GM19240 (cell line): ENCODE data around the gene PCYT1B.
"Not testable (repeated sequence)": the region's sequence is repeated elsewhere in the genome, so short reads cannot be mapped to it uniquely, and the experiment has no call there.

Source experiments
- DNase-seq: peaks from one replicate; pipeline ENCODE4 v3.0.0; 2011; ENCODE audit warnings: low spot score; ENCODE audit not compliant: insufficient read length

PCYT1B gene

DNA sequence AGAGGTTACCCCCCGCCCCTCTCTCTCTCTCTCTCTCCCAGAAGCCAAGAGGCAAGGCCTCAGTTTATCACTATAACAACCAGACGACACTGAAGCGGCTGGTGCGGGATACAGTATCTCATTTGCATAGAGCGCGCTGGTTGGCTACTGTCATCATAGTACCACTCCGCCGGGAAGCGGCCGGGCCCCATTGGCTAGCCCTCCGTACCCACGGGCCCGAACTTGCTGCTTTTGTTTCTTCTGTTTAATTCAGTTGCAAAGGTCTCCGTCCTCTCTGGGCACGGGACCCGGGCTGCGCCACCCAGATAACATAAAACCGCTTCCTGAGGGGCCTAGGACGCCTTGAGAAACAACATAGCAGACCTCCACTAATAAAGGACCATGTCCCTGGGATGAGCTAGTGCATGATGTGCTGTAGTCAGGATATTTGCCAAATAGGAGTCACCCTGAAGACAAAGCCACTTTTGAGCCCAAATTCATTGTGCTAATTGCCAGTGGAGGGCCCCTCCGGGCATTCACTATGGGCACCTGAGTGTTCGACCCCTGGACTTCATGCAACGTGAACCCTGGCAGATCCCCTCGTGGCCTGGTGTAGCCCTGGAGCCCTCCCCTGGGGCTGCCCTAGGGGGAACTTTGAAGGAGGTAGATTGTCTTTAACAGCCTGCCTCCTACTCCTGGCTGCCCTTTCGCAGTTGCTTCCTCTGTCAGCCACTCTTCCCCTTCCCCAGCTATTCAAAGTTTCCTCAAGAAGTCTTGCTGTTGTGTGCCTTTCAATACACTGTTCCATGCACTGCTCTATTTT lies at the start of gene PCYT1B:
PCYT1B (minus strand) TSS at position 91 of the 802 bp plus-strand sequence. CDS start 242 bp downstream, outside the sequence.
- no peak for DNase-seq

DNA sequence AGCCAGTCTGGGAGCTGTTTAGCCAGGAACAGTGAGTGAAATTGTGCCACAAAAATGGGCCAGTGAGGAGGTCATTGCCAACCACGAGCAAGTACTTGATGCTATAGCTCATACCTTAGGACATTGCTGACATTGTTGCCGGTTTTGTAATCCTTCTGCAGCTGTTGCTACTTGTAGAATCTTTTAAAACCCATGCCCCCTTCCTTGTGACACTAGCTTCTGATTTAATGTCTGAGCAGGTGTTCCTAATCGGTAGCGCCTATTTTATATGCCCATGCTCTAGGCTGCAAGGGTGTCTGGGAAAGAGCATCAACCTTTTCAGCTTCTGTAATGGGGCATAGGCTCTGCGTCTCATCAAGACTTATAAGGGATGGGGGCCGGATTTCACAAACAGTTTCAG lies 49.1 kb upstream of the PCYT1B start:
- no peak for DNase-seq

DNA sequence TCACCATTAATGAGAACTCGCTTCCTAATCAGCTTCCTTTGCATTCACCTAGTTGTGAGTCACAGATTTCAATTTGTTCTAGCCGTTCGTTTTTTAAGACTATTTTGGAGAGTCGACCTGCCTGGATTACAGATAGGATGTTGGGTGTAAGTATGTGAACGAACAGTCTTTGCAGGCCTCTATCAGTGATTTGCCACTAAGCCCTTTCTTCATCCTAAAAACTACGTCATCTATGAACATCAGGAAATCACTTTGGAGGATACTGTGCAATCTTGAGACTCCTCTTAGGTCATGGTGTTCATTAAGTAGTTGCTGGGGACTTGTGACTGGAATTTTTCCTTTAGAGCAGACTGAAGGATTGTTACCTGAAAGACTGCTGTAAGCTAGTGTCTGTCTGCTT lies 47.7 kb upstream of the PCYT1B start:
- no peak for DNase-seq

DNA sequence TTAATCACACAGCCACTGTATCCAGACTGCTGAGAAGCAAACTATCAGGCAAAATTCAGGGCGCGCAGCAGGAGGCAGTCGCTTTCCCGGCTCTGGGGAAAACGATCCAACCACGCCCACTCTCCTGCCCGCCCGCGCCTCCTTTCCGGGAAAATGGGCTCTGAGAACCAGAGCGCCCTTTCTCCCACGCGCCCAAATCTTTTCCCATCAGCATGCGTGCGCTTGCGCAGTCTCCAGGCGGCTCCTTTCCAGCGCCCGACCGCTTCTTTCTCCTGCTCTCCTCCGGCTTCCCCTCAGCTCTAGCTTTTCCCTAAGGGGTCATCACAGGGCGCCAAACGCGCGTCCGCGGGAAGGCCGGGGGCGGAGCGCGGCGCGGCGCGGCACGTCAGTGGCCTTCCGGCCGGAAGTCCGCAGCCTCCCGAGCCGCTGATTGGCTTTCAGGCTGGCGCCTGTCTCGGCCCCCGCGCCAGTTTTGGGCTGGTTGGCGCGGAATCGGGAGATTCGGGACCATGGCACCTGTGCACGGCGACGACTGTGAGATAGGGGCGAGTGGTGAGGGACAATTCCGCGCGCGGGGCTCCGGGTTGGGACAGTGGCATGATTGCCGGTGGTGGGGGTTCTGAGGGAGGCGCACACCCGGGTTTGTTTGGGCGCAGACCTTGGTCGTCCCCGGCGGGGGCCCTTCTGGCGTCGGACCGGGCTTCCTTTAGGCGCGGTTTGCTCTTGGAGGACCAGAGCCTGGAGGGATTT lies 46.5 kb upstream of the PCYT1B start, which contains the start of gene POLA1:
POLA1 (plus strand) TSS at position 466 of the 750 bp plus-strand sequence; CDS start at position 510, 44 bp downstream.
- DNase-seq, result peak; percentile 48

DNA sequence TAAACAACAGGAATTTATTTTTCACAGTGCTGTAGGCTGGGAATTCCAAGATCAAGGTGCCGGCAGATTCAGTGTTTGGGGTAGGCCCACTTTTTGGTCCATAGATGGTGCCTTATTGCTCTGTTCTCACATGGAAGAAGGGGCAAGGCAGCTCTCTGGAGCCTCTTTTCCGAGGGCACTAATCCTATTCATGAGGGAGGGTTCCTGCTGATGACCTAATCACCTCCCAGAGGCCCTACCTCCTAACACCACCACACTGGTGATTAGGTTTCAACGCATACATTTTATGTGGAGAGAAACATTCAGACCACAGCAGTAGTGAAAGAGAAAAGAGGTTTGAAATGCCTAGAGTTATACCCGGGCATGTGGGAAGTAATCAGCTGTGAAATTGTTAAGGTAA lies 45.2 kb upstream of the PCYT1B start:
- no peak for DNase-seq

DNA sequence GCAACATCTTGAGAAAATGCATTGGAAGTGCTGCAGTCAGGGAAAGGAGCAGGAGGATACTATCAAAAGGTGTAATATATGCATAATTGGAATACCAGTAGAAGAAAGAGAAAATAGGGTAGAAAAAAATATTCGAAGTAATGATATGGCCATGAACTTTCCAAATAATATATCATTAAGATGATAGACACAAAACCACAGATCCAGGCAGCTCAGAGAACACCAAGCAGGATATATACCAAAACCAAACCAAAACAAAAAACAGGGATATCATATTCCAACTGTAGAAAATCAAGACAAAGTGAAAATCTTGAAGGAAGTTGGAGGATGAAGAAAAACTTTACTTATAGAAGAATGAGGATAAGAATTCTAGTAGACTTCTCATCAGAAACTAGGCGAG lies 36.9 kb upstream of the PCYT1B start:
- no peak for DNase-seq

DNA sequence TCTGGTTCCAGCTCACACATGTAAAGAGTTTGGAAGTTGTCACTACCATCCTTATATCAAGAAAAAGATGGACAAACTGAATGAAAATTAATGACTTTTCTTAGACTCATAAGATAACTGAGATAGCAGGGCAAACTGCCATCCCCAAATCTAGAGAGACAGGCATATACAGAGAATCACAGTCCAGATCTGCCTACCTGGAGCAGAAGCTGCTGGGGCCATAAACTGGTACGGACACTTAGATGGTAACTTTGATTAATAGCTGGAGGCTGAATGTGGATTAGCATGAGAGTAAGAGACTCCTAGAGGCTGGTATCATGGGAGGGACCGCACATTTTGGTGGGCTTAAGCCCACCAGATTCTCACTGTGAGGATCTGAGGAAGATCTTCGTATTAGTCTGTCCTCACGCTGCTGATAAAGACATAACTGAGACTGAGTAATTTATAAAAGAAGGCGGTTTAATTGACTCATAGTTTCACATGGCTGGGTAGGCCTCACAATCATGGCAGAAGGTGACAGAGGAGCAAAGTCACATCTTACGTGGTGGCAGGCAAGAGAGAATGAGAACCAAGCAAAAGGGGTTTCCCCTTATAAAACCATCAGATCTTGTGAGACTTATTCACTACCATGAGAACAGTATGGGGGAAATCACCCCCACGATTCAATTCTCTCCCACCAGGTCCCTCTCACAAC lies 35.7 kb upstream of the PCYT1B start:
- DNase-seq, result no peak

DNA sequence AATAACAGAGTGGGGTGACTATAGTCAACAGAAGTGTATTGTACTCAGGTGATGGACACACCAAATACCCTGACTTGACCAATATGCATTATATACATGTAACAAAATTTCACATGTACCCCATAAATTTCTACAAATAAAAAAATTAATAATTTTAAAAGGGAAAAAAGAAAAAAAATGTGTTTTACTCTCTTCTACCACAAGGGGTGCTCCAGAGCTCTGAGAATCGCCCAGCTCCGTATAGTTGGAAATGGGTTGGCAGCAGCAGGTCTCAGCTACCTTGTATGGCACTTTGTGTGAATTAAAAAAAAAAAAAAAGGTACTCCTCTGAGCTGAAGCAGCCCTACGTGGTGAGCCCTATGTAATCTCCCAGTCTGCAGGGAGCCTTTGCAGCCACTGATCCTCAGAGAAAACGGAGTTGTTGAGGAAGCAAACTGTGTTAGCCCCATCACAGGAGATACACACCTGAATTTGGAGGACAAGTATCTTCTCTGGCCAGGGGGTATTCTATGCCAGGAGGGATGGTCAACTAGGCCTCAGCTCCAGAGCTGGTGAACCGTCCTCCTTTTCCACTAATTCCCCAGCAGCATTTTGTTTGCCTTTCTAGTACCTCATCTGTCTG lies 29.4 kb upstream of the PCYT1B start:
- DNase-seq, result peak; percentile 17

DNA sequence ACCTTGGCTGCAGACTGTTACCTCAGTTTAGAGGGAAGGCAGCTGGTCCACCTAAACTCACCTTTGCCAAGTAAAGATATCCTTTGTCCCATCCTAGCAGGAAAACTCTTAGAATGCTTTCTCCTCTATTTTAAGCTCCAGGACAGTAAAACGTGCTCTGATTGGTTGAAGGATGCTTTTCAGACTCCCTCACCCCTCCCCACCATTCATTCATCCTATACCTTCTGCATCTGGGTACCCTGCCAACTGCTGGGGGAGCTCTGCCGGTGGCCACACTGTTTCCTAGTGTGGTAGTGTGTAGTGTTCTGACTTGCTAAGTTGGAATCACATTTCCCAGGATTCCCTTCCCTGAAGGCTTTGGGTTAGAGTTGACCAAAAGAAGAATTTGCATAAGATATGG lies 26.3 kb upstream of the PCYT1B start:
- no peak for DNase-seq

DNA sequence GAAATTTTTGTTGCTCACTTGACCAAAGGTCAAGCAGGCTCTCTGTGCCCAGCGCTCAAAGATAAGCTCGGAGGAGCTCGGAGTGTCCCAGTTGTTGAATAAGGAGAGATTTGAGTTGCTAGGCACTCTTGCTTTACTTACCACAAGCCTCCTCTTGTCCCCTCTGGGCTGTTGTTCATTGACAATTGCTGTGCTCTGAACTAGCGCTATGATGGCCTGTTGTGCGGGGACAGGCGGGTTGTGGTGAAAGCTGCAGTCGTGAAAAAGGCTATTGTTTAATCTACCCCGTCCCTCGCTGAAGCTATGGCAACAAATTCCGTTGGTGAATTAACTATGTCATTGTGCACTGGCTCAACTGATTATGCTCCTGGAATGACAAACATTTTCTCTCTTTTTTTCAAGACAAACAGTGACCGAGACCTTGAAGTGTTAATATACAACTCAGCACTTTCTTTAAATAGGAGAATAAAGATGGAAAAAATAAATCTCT lies 25.6 kb upstream of the PCYT1B start:
- no peak for DNase-seq

DNA sequence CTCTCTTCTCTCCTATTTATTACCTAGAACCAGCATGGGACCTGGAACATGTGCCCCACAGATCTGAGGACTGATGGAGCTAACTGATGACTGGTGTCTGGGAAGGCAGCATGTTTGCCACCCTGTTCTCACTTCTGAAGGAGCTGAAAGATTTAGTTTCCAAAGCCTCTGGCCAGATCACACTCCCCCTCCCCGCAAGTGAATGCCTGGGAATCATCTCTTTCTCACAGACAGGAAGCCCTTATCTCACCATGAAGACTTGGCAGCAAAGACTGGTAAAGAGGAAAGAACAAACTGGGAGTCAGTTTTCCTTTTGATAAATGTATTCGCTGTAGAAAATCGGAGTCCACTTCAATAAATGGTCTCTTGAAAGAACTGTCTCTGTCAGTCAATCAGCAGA lies 21.0 kb upstream of the PCYT1B start:
- no peak for DNase-seq

DNA sequence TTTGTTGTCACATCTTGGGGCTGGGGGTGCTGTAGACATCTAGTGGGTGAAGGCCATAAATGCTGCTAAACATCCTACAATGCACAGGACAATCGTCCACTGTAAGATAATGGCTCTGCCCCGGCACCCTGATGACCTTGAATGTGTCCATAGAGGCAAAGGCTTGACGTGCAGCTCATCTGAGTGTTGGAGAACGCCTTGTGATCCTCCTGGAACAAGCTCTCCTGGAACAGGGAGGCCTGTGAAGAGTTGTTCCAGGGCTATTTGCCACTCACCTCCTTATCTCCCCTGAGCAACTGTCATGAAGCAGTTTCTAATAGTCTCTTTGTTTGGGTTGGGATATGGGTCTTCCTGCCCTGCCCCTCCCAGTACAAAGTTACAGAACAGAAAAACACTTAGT lies 15.2 kb upstream of the PCYT1B start:
- DNase-seq, result no peak

DNA sequence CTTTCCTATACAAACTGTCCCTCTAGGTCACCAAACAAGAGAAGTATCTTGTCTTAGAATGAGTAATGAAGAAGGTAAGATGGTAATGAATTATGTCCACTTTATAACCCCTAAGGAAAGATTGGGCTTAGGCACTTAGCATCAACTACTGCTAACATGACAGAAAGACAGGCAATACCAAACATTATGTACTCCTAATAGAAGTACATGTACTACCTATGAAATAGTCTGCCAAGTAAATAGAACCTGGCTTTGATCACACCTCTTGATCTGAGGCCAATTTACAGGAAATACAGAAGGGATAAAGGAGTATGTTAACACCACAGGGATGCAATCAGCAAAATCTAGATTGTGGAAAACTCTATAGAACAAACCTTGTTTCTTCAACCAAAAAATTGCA lies 14.1 kb upstream of the PCYT1B start:
- DNase-seq, result no peak

DNA sequence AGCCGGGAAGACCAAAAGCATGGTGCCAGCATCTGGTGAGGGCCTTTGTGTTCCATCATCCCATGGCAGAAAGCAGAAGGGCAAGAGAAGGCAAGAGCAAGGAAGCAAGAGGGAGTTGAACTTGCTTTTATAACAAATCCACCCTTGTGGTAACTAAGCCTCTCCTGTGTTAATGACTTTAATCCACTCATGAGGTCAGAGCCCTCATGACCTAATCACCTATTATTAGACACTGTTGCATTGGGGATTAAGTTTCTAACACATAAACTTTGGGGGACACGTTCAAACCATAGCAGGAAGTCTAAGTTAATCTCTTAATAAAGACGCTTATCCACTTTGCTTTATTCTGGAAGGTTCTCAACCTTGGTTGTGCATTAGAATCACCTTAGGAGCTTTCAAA lies 12.5 kb upstream of the PCYT1B start:
- DNase-seq, result no peak

DNA sequence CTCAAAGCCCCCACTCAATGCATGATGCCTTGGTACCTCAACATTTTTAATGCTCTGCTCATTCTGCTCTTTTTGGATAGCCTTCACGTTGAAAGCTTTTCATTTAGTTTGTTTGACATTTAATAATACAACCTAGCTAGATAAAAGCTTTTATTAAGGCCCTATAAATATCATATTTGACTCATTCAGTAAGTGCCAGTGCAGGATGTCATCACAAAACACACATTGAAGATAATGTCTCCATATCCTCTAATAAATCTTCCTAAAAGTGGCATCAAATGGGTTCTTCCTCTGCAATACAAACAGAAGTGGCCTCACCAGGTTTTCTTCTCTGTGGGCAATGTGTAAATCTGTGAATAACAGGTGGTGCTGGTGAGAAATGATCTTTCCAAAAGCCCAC lies 12.0 kb upstream of the PCYT1B start:
- no peak for DNase-seq

DNA sequence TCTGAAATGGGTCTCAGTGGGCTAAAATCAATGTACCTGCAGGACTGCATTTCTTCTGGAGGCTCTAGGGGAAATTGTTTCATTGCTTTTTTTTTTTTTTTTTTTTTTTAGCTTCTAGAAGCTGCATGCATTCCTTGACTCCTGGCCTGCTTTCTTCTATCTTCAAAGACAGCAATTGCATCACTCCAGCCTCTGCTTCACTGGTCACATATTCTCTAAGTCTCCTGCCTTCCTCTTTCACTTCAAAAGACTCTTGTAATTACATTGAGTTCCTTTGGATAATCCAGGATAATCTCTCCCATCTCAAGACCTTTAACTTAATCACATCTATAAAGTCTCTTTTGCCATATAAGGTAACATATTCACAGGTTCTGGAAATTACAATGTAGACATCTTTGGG lies 11.3 kb upstream of the PCYT1B start:
- DNase-seq, result no peak

DNA sequence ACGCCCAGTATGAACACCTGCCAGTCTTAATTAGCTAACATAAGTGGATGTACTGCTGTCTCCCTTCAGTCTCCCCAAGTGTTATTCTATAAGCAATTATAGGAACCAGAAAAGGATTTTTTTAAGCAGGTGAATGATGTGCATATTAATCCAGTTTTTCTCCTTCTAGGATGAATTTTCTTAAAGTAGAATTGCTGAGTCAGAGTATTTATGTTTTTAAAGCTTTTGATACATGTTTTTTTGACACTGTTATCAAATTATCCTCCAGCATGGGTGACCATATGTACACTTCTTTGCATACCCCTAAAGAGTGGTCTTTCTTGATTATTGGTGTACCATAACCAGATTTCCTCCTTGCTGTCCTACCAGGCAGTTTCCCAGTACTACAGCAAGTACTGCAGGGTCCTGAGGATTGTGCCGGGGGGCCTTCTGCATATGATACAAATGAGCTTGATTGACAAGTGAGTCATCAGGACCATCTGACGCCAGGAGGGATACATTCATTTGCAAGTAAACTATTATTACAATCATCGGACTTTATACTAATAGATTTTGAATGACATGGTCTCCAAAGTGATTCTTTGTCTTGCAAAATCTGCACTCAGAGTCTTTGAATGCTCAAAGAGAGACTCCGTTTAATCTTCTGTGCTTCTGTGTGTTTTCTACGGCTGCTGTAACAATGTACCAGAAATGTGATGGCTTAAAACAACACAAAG lies 10.7 kb upstream of the PCYT1B start:
- DNase-seq, result no peak

DNA sequence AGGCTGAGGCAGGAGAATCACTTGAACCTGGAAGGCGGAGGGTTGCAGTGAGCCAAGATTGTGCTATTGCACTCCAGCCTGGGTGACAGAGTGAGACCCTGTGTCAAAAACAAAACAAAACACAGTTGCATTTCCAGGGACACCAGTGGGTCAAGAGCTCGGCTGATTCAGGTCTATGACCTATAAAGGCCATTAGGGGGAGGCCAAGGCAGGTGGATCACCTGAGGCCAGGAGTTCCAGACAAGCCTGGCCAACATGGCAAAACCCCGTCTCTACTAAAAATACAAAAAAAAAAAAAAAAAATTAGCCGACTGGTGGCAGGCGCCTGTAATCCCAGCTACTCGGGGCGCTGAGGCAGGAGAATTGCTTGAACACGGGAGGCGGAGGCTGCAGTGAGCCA lies 8.5 kb upstream of the PCYT1B start:
- not testable (repeated sequence) for DNase-seq

DNA sequence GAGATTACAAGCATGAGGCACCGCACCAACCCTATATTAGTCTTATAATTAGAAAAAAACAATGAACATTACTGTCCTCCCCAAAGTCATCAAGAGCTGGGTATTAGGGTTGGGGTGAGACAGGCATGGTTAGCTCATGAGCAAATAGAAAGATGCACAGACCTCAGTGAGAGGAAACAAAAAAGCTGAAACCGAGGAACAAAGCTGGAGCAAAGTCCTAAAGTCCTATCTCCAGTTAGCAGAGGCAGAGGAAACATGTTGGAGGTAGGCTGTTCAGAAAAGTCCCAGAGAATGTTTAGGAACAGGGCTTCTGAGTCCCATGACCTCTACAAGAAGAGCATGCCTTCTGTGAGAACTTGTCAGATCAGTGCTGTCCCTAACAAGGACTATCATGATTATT lies 4.6 kb upstream of the PCYT1B start:
- DNase-seq, result no peak

DNA sequence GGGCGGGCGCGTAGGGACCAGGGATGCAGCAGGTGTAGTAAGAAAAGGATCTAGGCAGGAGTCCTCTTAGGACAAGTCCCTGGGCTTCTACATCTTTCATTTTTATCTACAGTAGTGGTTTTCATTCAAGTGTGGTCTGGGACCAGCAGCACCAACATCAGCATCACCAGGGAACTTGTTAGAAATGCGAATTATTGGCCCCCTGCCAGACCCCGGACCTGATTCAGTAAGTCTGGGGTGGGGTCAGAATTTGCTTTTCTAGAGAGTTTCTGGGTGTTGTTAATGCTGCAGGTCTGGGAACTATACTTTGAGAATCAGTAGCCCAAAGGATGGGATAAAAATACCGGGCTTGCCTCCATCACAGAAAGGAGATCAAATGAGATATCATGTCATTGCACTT lies 1.3 kb upstream of the PCYT1B start:
- DNase-seq, result no peak

DNA sequence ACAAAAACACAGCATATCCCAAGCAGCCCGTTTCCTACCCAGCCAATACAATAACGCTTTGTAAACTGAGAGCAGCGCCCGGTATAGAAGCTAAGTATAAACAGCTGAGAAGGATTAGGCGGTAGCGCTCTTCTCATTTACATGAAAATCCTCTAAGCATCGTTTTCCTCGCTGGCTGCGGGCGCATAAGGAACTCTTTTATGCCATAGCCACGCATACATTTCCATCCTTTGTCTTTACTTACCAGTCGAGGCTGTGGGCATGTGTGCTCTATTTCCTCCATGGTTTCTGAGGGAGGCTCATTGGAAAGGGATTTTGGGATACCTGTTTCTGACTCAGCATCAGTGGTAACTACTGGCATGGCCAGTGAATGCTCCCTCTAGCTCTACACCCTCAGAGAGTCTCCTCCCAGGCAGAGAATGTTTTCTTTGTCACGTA lies 383 bp downstream of the PCYT1B start:
- DNase-seq, result no peak
